PC-3 (cell line): ENCODE results near the gene KRTAP12-4.

ENCODE experiments used
- CTCF ChIP-seq: fragments of 300-600 bp; sonication (generic); conservative IDR thresholded peaks from 2 replicates; pipeline ENCODE4 v1.5.1; 2017; ENCODE audit warnings: antibody characterized with exemption, low read depth, mild to moderate bottlenecking, low read length
- EZH2 ChIP-seq: fragments of 300-600 bp; sonication (generic); IDR thresholded peaks from one replicate; pipeline ENCODE4 v1.6.1; 2017; ENCODE audit warnings: antibody characterized with exemption, mild to moderate bottlenecking, low read length; ENCODE audit not compliant: unreplicated experiment
- EZH2phosphoT487 ChIP-seq: fragments of 300-600 bp; sonication (generic); IDR thresholded peaks from 2 replicates; pipeline ENCODE4 v1.6.1; 2018; ENCODE audit warnings: mild to moderate bottlenecking, antibody characterized with exemption, low read length, borderline replicate concordance

- TF ChIP-seq EZH2phosphoT487 (no peak), CTCF (no peak), EZH2 (no peak)
These were observed 30.9 kb downstream of the KRTAP12-4 start for GRCh38 chr21:44623575-44623974.
